ENCODE data around the gene CRLF1.
"Not testable (repeated sequence)": the region's sequence is repeated elsewhere in the genome, so short reads cannot be mapped to it uniquely, and the experiment has no call there.

CRLF1 gene

GRCh38 chr19:18608805-18609716 lies 2.5 kb upstream of the CRLF1 start:
- no peak for FAIRE-seq
- no peak for TF ChIP-seq POLR2A (IDR thresholded peaks at IDR 0.05; ENCODE audit: low read depth, low read length)
- DNase-seq (ENCODE audit: insufficient read length, low spot score), result no peak

- no peak for DNase-seq (ENCODE audit: insufficient read length, low spot score)
- no peak for FAIRE-seq
Observed at GRCh38 chr19:18608102-18608804, 1.7 kb upstream of the CRLF1 start.

GRCh38 chr19:18607226-18608101 lies 865 bp upstream of the CRLF1 start:
- DNase-seq (ENCODE audit: insufficient read length, low spot score) (no peak), FAIRE-seq (no peak)
- no peak for TF ChIP-seq POLR2A (IDR thresholded peaks at IDR 0.05; ENCODE audit: low read depth, low read length)

More at GRCh38 chr19:18608102-18608804, 1.7 kb upstream of the CRLF1 start:
- no peak for TF ChIP-seq POLR2A (IDR thresholded peaks at IDR 0.05; ENCODE audit: low read depth, low read length)

GRCh38 chr19:18605546-18606280 lies 886 bp downstream of the CRLF1 start:
- FAIRE-seq (no peak), DNase-seq (ENCODE audit: insufficient read length, low spot score) (no peak)
- no peak for TF ChIP-seq POLR2A (IDR thresholded peaks at IDR 0.05; ENCODE audit: low read depth, low read length)

GRCh38 chr19:18605196-18605545 lies 1.4 kb downstream of the CRLF1 start:
- DNase-seq (ENCODE audit: insufficient read length, low spot score), result no peak
- TF ChIP-seq POLR2A (IDR thresholded peaks at IDR 0.05; ENCODE audit: low read depth, low read length), result no peak
- no peak for FAIRE-seq

- no peak for TF ChIP-seq POLR2A (IDR thresholded peaks at IDR 0.05; ENCODE audit: low read depth, low read length)
- DNase-seq (ENCODE audit: insufficient read length, low spot score) (no peak), FAIRE-seq (no peak)
Observed at GRCh38 chr19:18604820-18605159, 1.8 kb downstream of the CRLF1 start.

- TF ChIP-seq POLR2A (IDR thresholded peaks at IDR 0.05; ENCODE audit: low read depth, low read length), result no peak
- DNase-seq (ENCODE audit: insufficient read length, low spot score), result no peak
- no peak for FAIRE-seq
Observed at GRCh38 chr19:18603958-18604819, 2.4 kb downstream of the CRLF1 start.

- no peak for TF ChIP-seq POLR2A (IDR thresholded peaks at IDR 0.05; ENCODE audit: low read depth, low read length)
- DNase-seq (ENCODE audit: insufficient read length, low spot score), result no peak
- FAIRE-seq, result no peak
Observed at GRCh38 chr19:18603255-18603957, 3.2 kb downstream of the CRLF1 start.

GRCh38 chr19:18601875-18602274 lies 4.7 kb downstream of the CRLF1 start:
- FAIRE-seq, result no peak
- DNase-seq (ENCODE audit: insufficient read length, low spot score), result no peak
- no peak for TF ChIP-seq POLR2A (IDR thresholded peaks at IDR 0.05; ENCODE audit: low read depth, low read length)

GRCh38 chr19:18600692-18601397 lies 5.8 kb downstream of the CRLF1 start:
- FAIRE-seq; DNase-seq (ENCODE audit: insufficient read length, low spot score): not testable (repeated sequence)

- DNase-seq (ENCODE audit: insufficient read length, low spot score) (no peak), FAIRE-seq (no peak)
- TF ChIP-seq POLR2A (IDR thresholded peaks at IDR 0.05; ENCODE audit: low read depth, low read length), result no peak
Observed at GRCh38 chr19:18599485-18599884, 7.1 kb downstream of the CRLF1 start.
